ENCODE data around the gene ZSCAN21.

ZSCAN21 gene

DNA sequence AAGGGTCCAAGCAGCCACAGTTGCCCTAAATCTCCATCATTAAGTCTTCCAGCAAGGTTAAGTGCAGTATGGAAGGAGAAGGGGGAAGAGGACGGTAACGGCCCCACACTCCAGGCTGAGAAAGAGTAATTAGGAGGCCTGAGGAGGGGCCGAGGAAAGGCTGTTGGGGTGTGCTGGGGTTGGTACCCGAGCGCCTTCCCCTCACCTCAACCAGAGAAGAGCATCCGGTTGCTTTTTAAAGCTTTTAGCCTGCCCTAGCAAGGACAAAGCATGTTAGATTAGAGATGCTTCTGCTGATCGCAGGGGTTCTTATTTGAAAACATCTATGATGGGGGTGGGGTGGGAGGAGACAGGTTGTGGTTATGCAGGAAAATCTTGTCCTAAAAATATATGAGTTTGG lies 9.0 kb upstream of the ZSCAN21 start:
- in situ Hi-C loops (cut with HindIII; ENCODE audit: low sequenced_read_pairs): no loop called here
- no peak for DNase-seq (ENCODE audit: low read depth, low spot score)
- no peak overlapping the region for H3K4me3 ChIP-seq (ENCODE audit: low read depth, low read length)
- TF ChIP-seq, protein P1, sequence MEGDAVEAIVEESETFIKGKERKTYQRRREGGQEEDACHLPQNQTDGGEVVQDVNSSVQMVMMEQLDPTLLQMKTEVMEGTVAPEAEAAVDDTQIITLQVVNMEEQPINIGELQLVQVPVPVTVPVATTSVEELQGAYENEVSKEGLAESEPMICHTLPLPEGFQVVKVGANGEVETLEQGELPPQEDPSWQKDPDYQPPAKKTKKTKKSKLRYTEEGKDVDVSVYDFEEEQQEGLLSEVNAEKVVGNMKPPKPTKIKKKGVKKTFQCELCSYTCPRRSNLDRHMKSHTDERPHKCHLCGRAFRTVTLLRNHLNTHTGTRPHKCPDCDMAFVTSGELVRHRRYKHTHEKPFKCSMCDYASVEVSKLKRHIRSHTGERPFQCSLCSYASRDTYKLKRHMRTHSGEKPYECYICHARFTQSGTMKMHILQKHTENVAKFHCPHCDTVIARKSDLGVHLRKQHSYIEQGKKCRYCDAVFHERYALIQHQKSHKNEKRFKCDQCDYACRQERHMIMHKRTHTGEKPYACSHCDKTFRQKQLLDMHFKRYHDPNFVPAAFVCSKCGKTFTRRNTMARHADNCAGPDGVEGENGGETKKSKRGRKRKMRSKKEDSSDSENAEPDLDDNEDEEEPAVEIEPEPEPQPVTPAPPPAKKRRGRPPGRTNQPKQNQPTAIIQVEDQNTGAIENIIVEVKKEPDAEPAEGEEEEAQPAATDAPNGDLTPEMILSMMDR (IDR thresholded peaks at IDR 0.05; ENCODE audit: low read depth, low read length): no peak

DNA sequence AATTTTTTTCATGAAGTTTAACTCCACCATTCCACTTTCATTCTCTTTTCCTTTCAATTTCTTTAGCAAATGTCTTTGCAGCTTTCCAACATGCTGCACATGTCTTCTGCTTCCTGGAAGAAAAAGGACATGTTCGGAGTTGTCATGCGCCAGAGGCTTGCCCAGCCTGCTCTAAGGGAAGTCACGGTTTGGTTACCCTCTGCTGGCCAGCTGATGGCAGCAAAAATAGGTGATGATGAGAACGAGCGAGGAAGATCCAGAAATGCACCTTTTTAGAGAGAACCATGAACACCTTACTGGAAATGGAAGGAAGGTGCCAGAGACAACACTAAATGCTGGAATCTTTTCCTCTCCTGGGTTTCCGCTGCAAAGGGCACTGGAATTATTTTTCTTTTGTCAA lies 4.9 kb upstream of the ZSCAN21 start:
- TF ChIP-seq, protein P1 (IDR thresholded peaks at IDR 0.05; ENCODE audit: low read depth, low read length): no peak
- in situ Hi-C loops (cut with HindIII; ENCODE audit: low sequenced_read_pairs): no loop called here
- no peak overlapping the region for H3K4me3 ChIP-seq (ENCODE audit: low read depth, low read length)
- no peak for DNase-seq (ENCODE audit: low read depth, low spot score)

DNA sequence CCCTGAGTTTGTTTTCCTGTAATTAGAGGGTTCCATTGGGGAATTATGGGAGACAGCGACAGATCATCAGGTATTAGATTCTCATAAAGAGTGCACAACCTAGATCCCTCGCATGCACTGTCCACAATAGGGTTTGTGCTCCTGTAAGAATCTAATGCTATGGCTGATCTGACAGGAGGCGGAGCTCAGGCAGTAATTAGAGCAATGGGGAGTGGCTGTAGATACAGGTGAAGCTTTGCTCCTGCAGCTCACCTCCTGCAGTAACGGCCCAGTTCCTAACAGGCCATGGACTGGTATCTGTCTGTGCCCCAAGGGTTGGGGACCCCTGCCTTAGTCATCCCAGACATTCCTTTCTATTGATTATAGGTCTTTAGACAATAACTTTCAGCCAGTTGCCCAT lies 894 bp upstream of the ZSCAN21 start:
- TF ChIP-seq, protein P1 (IDR thresholded peaks at IDR 0.05; ENCODE audit: low read depth, low read length): no peak
- no peak overlapping the region for H3K4me3 ChIP-seq (ENCODE audit: low read depth, low read length)
- in situ Hi-C loops (cut with HindIII; ENCODE audit: low sequenced_read_pairs): no loop called here
- no peak for DNase-seq (ENCODE audit: low read depth, low spot score)

DNA sequence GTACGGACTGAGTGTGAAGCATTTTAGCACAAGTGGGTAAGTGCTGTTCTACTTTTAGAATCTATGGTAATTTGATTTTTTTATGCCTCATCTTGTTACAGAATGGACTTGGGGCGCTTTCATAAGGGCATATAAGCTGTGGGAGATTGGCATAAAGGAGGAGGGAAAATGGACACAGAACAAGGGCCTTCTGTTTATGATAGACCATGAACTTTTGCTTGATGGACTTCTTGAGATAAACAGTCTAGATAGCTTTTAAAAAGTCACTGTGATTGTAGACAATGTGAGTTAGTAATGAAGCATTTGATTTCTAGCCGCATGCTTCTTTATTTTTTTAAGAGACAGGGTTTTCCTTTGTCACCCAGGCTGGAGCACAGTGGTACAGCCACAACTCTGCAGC lies 2.0 kb downstream of the ZSCAN21 start:
- DNase-seq (ENCODE audit: low read depth, low spot score): no peak
- in situ Hi-C loops (cut with HindIII; ENCODE audit: low sequenced_read_pairs): no loop called here
- no peak overlapping the region for H3K4me3 ChIP-seq (ENCODE audit: low read depth, low read length)
- TF ChIP-seq, protein P1 (IDR thresholded peaks at IDR 0.05; ENCODE audit: low read depth, low read length): no peak

DNA sequence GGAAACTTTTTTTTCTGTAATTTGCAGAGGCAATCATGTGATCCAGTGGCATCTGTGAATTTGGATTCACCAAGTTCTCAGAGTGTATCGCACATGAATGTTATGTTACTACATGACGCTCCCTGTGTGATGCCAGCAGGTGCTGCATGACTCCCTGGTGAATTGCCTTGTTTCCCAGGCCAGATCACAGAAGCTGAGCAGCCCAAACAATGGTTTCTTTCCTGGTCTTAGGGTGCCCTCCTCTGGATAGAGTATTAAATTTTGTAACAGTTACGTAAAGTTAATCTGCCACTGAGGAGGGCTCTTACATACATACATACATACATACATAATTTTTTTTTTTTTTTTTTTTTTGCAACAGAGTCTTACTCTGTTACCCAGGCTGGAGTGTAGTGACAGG lies 3.6 kb downstream of the ZSCAN21 start:
- in situ Hi-C loops (cut with HindIII; ENCODE audit: low sequenced_read_pairs): no loop called here
- TF ChIP-seq, protein P1 (IDR thresholded peaks at IDR 0.05; ENCODE audit: low read depth, low read length): peak; percentile 12
- DNase-seq (ENCODE audit: low read depth, low spot score): peak; percentile 76
- H3K4me3 ChIP-seq (ENCODE audit: low read depth, low read length): no peak overlapping the region

DNA sequence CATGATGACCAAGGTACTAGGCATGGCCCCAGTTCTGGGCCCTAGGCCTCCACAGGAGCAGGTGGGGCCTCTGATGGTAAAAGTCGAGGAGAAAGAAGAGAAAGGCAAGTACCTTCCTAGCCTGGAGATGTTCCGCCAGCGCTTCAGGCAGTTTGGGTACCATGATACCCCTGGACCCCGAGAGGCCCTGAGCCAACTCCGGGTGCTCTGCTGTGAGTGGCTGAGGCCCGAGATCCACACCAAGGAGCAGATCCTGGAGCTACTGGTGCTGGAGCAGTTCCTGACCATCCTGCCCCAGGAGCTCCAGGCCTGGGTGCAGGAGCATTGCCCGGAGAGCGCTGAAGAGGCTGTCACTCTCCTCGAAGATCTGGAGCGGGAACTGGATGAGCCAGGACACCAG lies 7.4 kb downstream of the ZSCAN21 start:
- H3K4me3 ChIP-seq (ENCODE audit: low read depth, low read length): no peak overlapping the region
- TF ChIP-seq, protein P1 (IDR thresholded peaks at IDR 0.05; ENCODE audit: low read depth, low read length): no peak
- no peak for DNase-seq (ENCODE audit: low read depth, low spot score)
- in situ Hi-C loops (cut with HindIII; ENCODE audit: low sequenced_read_pairs): no loop called here

DNA sequence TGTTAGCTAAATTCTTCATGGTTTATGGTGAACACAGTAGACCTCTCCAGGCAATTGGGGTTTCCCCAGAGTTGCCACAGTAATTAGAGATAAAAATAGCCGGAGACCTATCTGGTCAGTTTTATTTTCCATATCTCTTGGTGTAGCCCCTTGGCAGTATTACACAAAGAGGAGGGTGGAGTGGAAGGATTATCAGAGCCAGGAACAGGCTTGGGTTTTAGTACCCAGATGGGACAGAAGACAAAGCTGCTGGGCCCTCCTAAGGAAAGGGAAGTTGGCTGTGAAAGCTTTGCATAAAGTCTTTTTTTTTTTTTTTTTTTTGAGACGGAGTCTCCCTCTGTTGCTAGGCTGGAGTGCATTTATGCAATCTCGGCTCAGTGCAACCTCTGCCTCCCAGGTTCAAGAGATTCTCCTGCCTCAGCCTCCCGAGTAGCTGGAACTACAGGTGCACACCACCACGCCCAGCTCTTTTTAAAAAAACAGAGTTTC lies 9.7 kb downstream of the ZSCAN21 start:
- no peak overlapping the region for H3K4me3 ChIP-seq (ENCODE audit: low read depth, low read length)
- no peak for DNase-seq (ENCODE audit: low read depth, low spot score)
- TF ChIP-seq, protein P1 (IDR thresholded peaks at IDR 0.05; ENCODE audit: low read depth, low read length): no peak
- in situ Hi-C loops (cut with HindIII; ENCODE audit: low sequenced_read_pairs): no loop called here

Data from astrocyte of the spinal cord (primary cell).